Measurements from ENCODE around the gene MAP6.
"Not testable (repeated sequence)": the region's sequence is repeated elsewhere in the genome, so short reads cannot be mapped to it uniquely, and the experiment has no call there.

MAP6 gene

GRCh38 chr11:75668451-75669297, at the start of gene MAP6:
TSS of gene MAP6 (minus strand) at chr11:75669038. CDS start at chr11:75668369, 669 bp downstream.
- no peak for TF ChIP-seq ZNF274 (IDR thresholded peaks at IDR 0.05; ENCODE audit: low read depth, low read length)

DNA sequence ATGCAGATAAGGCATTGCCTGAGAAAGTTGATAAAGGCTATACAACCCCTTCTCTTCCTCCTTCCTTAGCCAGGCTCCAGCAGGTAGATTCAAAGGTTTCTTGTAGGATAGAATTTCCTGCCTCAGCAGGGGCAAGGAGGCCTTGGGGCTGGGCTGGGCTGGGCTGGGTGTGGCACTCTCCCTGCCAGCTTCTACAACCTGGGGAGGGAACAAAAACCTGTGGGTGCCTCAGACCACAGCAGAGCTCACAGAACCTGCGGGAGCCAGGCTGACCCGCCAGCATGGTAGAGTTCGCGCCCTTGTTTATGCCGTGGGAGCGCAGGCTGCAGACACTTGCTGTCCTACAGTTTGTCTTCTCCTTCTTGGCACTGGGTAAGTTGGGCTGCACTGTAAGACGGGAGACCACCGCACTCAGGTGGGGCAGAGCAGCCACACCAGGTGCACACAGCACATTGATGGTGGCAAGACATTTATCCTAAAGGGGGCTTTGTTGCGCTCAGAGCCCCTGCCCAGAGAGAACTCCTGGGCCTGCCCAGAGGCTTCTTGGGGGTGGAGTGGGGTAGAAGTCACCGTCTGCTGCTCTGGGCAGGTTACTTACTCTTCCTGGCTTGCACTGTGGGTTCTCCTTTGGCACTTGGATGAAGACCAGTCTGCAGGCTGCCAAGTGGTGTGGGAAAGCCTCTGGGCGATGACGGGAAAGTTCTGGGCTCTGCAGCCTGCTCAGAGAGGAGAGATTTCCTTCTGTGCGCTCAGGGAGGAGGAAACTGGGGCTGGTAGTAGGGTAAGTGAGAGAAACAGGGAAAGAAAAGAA, 49.0 kb upstream of the MAP6 start, which contains the start of gene MOGAT2:
Gene MOGAT2 (plus strand): TSS at position 231 of the 811 bp plus-strand sequence. CDS start 51 bp downstream, at position 282.
- TF ChIP-seq ZNF274 (IDR thresholded peaks at IDR 0.05; ENCODE audit: low read depth, low read length), result no peak
- H3K4me3 ChIP-seq (ENCODE audit: low read length), result no peak within 1 kb of the TSS

More at GRCh38 chr11:75668451-75669297, at the start of gene MAP6:
- peak within 1 kb of the TSS; percentile 24; the same call in 1 of the 2 replicates for H3K4me3 ChIP-seq (ENCODE audit: low read length)

- TF ChIP-seq ZNF274 (IDR thresholded peaks at IDR 0.05; ENCODE audit: low read depth, low read length), result no peak
- no peak overlapping the region for H3K4me3 ChIP-seq (ENCODE audit: low read length)
Observed at GRCh38 chr11:75716659-75717058, 47.8 kb upstream of the MAP6 start.

GRCh38 chr11:75715688-75716087, 46.9 kb upstream of the MAP6 start:
- TF ChIP-seq ZNF274 (IDR thresholded peaks at IDR 0.05; ENCODE audit: low read depth, low read length), result no peak
- no peak overlapping the region for H3K4me3 ChIP-seq (ENCODE audit: low read length)

- no peak for TF ChIP-seq ZNF274 (IDR thresholded peaks at IDR 0.05; ENCODE audit: low read depth, low read length)
- no peak overlapping the region for H3K4me3 ChIP-seq (ENCODE audit: low read length)
Observed at GRCh38 chr11:75714211-75714610, 45.4 kb upstream of the MAP6 start.

- TF ChIP-seq ZNF274 (IDR thresholded peaks at IDR 0.05; ENCODE audit: low read depth, low read length), result no peak
- no peak overlapping the region for H3K4me3 ChIP-seq (ENCODE audit: low read length)
Observed at GRCh38 chr11:75706260-75706729, 37.5 kb upstream of the MAP6 start.

- no peak for TF ChIP-seq ZNF274 (IDR thresholded peaks at IDR 0.05; ENCODE audit: low read depth, low read length)
- H3K4me3 ChIP-seq (ENCODE audit: low read length), result no peak overlapping the region
Observed at GRCh38 chr11:75705541-75705940, 36.7 kb upstream of the MAP6 start.

GRCh38 chr11:75703695-75704237, 34.9 kb upstream of the MAP6 start:
- TF ChIP-seq ZNF274 (IDR thresholded peaks at IDR 0.05; ENCODE audit: low read depth, low read length), result no peak
- H3K4me3 ChIP-seq (ENCODE audit: low read length), result no peak overlapping the region

- no peak for TF ChIP-seq ZNF274 (IDR thresholded peaks at IDR 0.05; ENCODE audit: low read depth, low read length)
- no peak overlapping the region for H3K4me3 ChIP-seq (ENCODE audit: low read length)
Observed at GRCh38 chr11:75700940-75701339, 32.1 kb upstream of the MAP6 start.

GRCh38 chr11:75697906-75698581, 29.2 kb upstream of the MAP6 start:
- no peak for TF ChIP-seq ZNF274 (IDR thresholded peaks at IDR 0.05; ENCODE audit: low read depth, low read length)
- H3K4me3 ChIP-seq (ENCODE audit: low read length), result no peak overlapping the region

DNA sequence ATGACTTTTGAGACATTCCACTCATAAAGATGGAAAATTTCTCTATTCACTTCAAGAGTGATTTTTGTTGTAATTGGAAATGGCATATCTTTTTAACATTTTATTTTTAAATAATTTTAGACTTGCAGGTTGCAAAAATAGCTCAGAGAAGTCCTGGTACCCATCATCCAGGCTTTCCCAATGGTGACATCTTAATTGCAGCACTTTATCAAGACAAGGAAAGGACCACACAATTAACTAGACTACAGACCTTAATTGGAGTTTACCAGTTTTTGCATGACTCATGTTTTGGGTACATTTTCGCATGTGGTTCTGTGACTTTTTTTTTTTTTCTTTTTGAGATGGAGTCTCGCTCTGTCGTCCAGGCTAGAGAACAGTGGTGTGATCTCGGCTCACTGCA, 23.0 kb upstream of the MAP6 start:
- no peak overlapping the region for H3K4me3 ChIP-seq (ENCODE audit: low read length)
- TF ChIP-seq ZNF274 (IDR thresholded peaks at IDR 0.05; ENCODE audit: low read depth, low read length), result no peak

- H3K4me3 ChIP-seq (ENCODE audit: low read length), result no peak overlapping the region
- no peak for TF ChIP-seq ZNF274 (IDR thresholded peaks at IDR 0.05; ENCODE audit: low read depth, low read length)
Observed at GRCh38 chr11:75689863-75690609, 21.2 kb upstream of the MAP6 start.

DNA sequence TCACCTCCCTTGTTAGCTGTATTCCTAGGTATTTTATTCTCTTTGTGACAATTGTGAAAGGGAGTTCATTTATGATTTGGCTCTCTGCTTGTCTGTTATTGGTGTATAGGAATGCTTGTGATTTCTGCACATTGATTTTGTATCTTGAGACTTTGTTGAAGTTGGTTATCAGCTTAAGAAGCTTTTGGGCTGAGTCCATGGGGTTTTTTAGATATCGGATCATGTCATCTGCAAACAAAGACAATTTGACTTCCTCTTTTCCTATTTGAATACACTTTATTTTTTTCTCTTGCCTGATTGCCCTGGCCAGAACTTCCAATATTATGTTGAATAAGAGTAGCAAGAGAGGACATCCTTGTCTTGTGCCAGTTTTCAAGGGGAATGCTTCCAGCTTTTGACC, 15.0 kb upstream of the MAP6 start:
- H3K4me3 ChIP-seq (ENCODE audit: low read length), result not testable (repeated sequence)
